RCC 7860 (cell line): Measurements from ENCODE around the gene GRIA4.
A peak's percentile ranks its signal among the peaks of the same experiment; 100 is the strongest.
"Not testable (repeated sequence)": the region's sequence is repeated elsewhere in the genome, so short reads cannot be mapped to it uniquely, and the experiment has no call there.

Experiments used
- DNase-seq: peaks from one replicate; pipeline ENCODE4 v3.0.0-alpha.2; 2015; ENCODE audit warnings: low spot score
- FAIRE-seq: peaks from 2 replicates; lab custom pipeline; 2012; peaks lifted over from hg19 to GRCh38; lab: Jason Lieb, UNC

GRIA4 gene

GRCh38 chr11:105854269-105854668 lies 244.4 kb downstream of the GRIA4 start:
- no peak for FAIRE-seq

GRCh38 chr11:105856954-105857353 lies 247.1 kb downstream of the GRIA4 start:
- DNase-seq (no peak), FAIRE-seq (no peak)

More at GRCh38 chr11:105854269-105854668, 244.4 kb downstream of the GRIA4 start:
- DNase-seq = no peak

GRCh38 chr11:105857728-105858127 lies 247.9 kb downstream of the GRIA4 start:
- no peak for FAIRE-seq
- no peak for DNase-seq

- no peak for FAIRE-seq
- DNase-seq = no peak
Observed at GRCh38 chr11:105858841-105859240, 249.0 kb downstream of the GRIA4 start.

- FAIRE-seq (no peak), DNase-seq (no peak)
Observed at GRCh38 chr11:105860105-105860504, 250.2 kb downstream of the GRIA4 start.

- FAIRE-seq (no peak), DNase-seq (no peak)
Observed at GRCh38 chr11:105861225-105861624, 251.4 kb downstream of the GRIA4 start.

GRCh38 chr11:105862736-105863367 lies 253.0 kb downstream of the GRIA4 start:
- FAIRE-seq (no peak), DNase-seq (peak; percentile 15)

GRCh38 chr11:105863523-105863922 lies 253.7 kb downstream of the GRIA4 start:
- no peak for DNase-seq
- no peak for FAIRE-seq

GRCh38 chr11:105867742-105868141 lies 257.9 kb downstream of the GRIA4 start:
- no peak for DNase-seq

GRCh38 chr11:105868762-105869285 lies 259.0 kb downstream of the GRIA4 start:
- no peak for DNase-seq
- no peak for FAIRE-seq

More at GRCh38 chr11:105867742-105868141, 257.9 kb downstream of the GRIA4 start:
- no peak for FAIRE-seq

GRCh38 chr11:105870516-105871113 lies 260.7 kb downstream of the GRIA4 start:
- no peak for DNase-seq
- FAIRE-seq = no peak

GRCh38 chr11:105878510-105878909 lies 268.6 kb downstream of the GRIA4 start:
- FAIRE-seq = no peak
- no peak for DNase-seq

GRCh38 chr11:105878927-105879326 lies 269.1 kb downstream of the GRIA4 start:
- not testable (repeated sequence) for FAIRE-seq, DNase-seq

GRCh38 chr11:105881027-105881426 lies 271.2 kb downstream of the GRIA4 start:
- FAIRE-seq (no peak), DNase-seq (no peak)

- no peak for FAIRE-seq
Observed at GRCh38 chr11:105884436-105884835, 274.6 kb downstream of the GRIA4 start.

GRCh38 chr11:105891685-105892084 lies 281.8 kb downstream of the GRIA4 start:
- no peak for FAIRE-seq
- DNase-seq = no peak

More at GRCh38 chr11:105884436-105884835, 274.6 kb downstream of the GRIA4 start:
- no peak for DNase-seq

- FAIRE-seq (no peak), DNase-seq (no peak)
Observed at GRCh38 chr11:105897161-105897560, 287.3 kb downstream of the GRIA4 start.

- FAIRE-seq (no peak), DNase-seq (no peak)
Observed at GRCh38 chr11:105899772-105900171, 289.9 kb downstream of the GRIA4 start.

GRCh38 chr11:105900515-105901035 lies 290.7 kb downstream of the GRIA4 start:
- FAIRE-seq = no peak
- DNase-seq = no peak

- FAIRE-seq = no peak
Observed at GRCh38 chr11:105903113-105903512, 293.2 kb downstream of the GRIA4 start.

GRCh38 chr11:105906517-105906916 lies 296.6 kb downstream of the GRIA4 start:
- no peak for FAIRE-seq
- no peak for DNase-seq

More at GRCh38 chr11:105903113-105903512, 293.2 kb downstream of the GRIA4 start:
- DNase-seq = no peak

GRCh38 chr11:105907319-105907718 lies 297.4 kb downstream of the GRIA4 start:
- FAIRE-seq = no peak
- DNase-seq = no peak
